IMR-90 (cell line): ENCODE results near the gene TBC1D16. TPM values are rescaled to one million over a fixed set of nuclear protein-coding genes. Genes with fewer than 3 reads are reported as not detected.

ENCODE experiments used
- ATAC-seq: fragments of 200-7000 bp; cut with Tn5 transposase; 2 replicates; pipeline ENCODE4 v1.9.1; 2020; ENCODE audit warnings: low read depth, mild to moderate bottlenecking, moderate library complexity
- BruUV-seq: library from RNA; stranded (reverse); fragments of 400-500 nt; replicated peaks from 2 replicates; lab custom pipeline; 2021; lab: Mats Ljungman, UMichigan
- CTCF ChIA-PET: fragments of 300-600 bp; formaldehyde crosslinking; extraction: SDS; loops from one replicate; lab custom pipeline; 2021; ENCODE audit warnings: antibody characterized with exemption; lab: Yijun Ruan, JAX
- POLR2A ChIA-PET: fragments of 300-600 bp; sonication (Branson Sonifier 250); formaldehyde crosslinking; loops from one replicate; lab custom pipeline; 2022; ENCODE audit warnings: antibody characterized with exemption; ENCODE audit not compliant: unreplicated experiment; lab: Charles Lee
- DNase-seq: peaks from one replicate; pipeline ENCODE4 v3.0.0; 2013
- H2AFZ ChIP-seq: replicated peaks from 2 replicates; pipeline ENCODE3; 2013; ENCODE audit warnings: low read length, mild to moderate bottlenecking; ENCODE audit not compliant: poor library complexity
- H2AK5ac ChIP-seq: 2 replicates; pipeline ENCODE4 v1.6.1; 2013; ENCODE audit warnings: low read depth, low read length, inconsistent platforms
- H2AK9ac ChIP-seq: replicated peaks from 2 replicates; pipeline ENCODE3; 2013; ENCODE audit warnings: mild to moderate bottlenecking, low read depth, low read length, moderate library complexity; ENCODE audit not compliant: poor library complexity
- H2BK120ac ChIP-seq: 2 replicates; pipeline ENCODE4 v1.6.1; 2013; ENCODE audit warnings: low read depth, low read length, inconsistent platforms
- H2BK15ac ChIP-seq: 3 replicates; pipeline ENCODE4 v1.6.1; 2013; ENCODE audit warnings: low read depth, low read length, inconsistent platforms
- H2BK20ac ChIP-seq: 2 replicates; pipeline ENCODE4 v1.6.1; 2013; ENCODE audit warnings: low read depth, mild to moderate bottlenecking, inconsistent platforms, low read length, moderate library complexity
- H2BK5ac ChIP-seq: 2 replicates; pipeline ENCODE4 v1.6.1; 2013; ENCODE audit warnings: mild to moderate bottlenecking, low read depth, low read length, inconsistent platforms; ENCODE audit not compliant: poor library complexity, severe bottlenecking
- H3K14ac ChIP-seq: replicated peaks from 2 replicates; pipeline ENCODE4 v1.6.1; 2013; ENCODE audit warnings: low read depth, low read length, inconsistent platforms
- H3K18ac ChIP-seq: 2 replicates; pipeline ENCODE4 v1.6.1; 2013; ENCODE audit warnings: low read depth, low read length, control low read depth
- H3K23ac ChIP-seq: 2 replicates; pipeline ENCODE4 v1.6.1; 2013; ENCODE audit warnings: low read depth, low read length, inconsistent platforms
- H3K27ac ChIP-seq: 2 replicates; pipeline ENCODE4 v1.5.1; 2013; ENCODE audit warnings: mild to moderate bottlenecking, control low read depth, low read length; ENCODE audit not compliant: insufficient read depth
- H3K27me3 ChIP-seq: 2 replicates; pipeline ENCODE4 v1.6.1; 2013; ENCODE audit warnings: low read length; ENCODE audit not compliant: control insufficient read depth, insufficient read depth
- H3K36me3 ChIP-seq: 2 replicates; pipeline ENCODE4 v1.6.1; 2013; ENCODE audit warnings: low read length, mixed read lengths; ENCODE audit not compliant: control insufficient read depth, insufficient read depth
- H3K4ac ChIP-seq: 2 replicates; pipeline ENCODE4 v1.6.1; 2013; ENCODE audit warnings: low read depth, low read length, inconsistent platforms
- H3K4me1 ChIP-seq: 2 replicates; pipeline ENCODE4 v1.6.1; 2013; ENCODE audit warnings: low read length, mixed read lengths; ENCODE audit not compliant: control insufficient read depth, insufficient read depth
- H3K4me2 ChIP-seq: 2 replicates; pipeline ENCODE4 v1.6.1; 2013; ENCODE audit warnings: low read depth, mild to moderate bottlenecking, control low read depth, low read length, moderate library complexity
- H3K4me3 ChIP-seq: 2 replicates; pipeline ENCODE4 v1.5.1; 2013; ENCODE audit warnings: low read depth, mild to moderate bottlenecking, control low read depth, low read length, moderate library complexity; ENCODE audit not compliant: insufficient read depth
- H3K56ac ChIP-seq: 2 replicates; pipeline ENCODE4 v1.6.1; 2013; ENCODE audit warnings: low read length, inconsistent platforms; ENCODE audit not compliant: insufficient read depth; ENCODE audit errors: extremely low read depth
- H3K79me1 ChIP-seq, 2 experiments: 2 replicates each; pipeline ENCODE4 v1.6.1; 2013; ENCODE audit warnings: low read length in 2 of 2, inconsistent platforms in 1 of 2, low read depth in 1 of 2
- H3K9ac ChIP-seq: 2 replicates; pipeline ENCODE4 v1.6.1; 2013; ENCODE audit warnings: low read depth, low read length, control low read depth
- H3K9me1 ChIP-seq: 2 replicates; pipeline ENCODE4 v1.6.1; 2013; ENCODE audit warnings: low read length, inconsistent platforms; ENCODE audit not compliant: insufficient read depth
- H3K9me3 ChIP-seq: 2 replicates; pipeline ENCODE4 v1.6.1; 2013; ENCODE audit warnings: low read length; ENCODE audit not compliant: control insufficient read depth, insufficient read depth
- H4K20me1 ChIP-seq: 2 replicates; pipeline ENCODE4 v1.6.1; 2013; ENCODE audit warnings: low read length, inconsistent platforms; ENCODE audit not compliant: insufficient read depth
- H4K5ac ChIP-seq: 2 replicates; pipeline ENCODE4 v1.6.1; 2013; ENCODE audit warnings: mild to moderate bottlenecking, low read depth, low read length, control low read depth
- H4K8ac ChIP-seq, 2 experiments: 2 replicates each; pipeline ENCODE4 v1.6.1; 2013; ENCODE audit warnings: low read depth in 2 of 2, low read length in 2 of 2, control low read depth in 1 of 2, inconsistent platforms in 1 of 2
- H4K91ac ChIP-seq: 2 replicates; pipeline ENCODE4 v1.6.1; 2013; ENCODE audit warnings: low read depth, low read length, inconsistent platforms; ENCODE audit not compliant: insufficient read depth
- NFE2L2 ChIP-seq: fragments of 150-350 bp; IDR thresholded peaks from 2 replicates; pipeline ENCODE4 v1.6.1; 2016; ENCODE audit warnings: low read depth, mild to moderate bottlenecking, low read length
- RAD21 ChIP-seq: IDR thresholded peaks from 2 replicates; pipeline ENCODE4 v1.6.1; 2012; ENCODE audit warnings: low read length, improper control_type of control experiment
- SMC3 ChIP-seq: fragments of 150-350 bp; IDR thresholded peaks from 2 replicates; pipeline ENCODE4 v1.6.1; 2016; ENCODE audit warnings: low read depth, mild to moderate bottlenecking, antibody characterized with exemption, low read length, moderate library complexity
- WGBS, 2 experiments: methylation state at CpG; one replicate each; pipeline versions ENCODE4 v1.1.5 to v1.1.7; 2013; ENCODE audit warnings: missing lambda C conversion rate in 2 of 2; ENCODE audit not compliant: insufficient read length in 1 of 2; ENCODE audit errors: extremely low coverage in 2 of 2; 5-methylcytosine and 5-hydroxymethylcytosine counted together
- dilution Hi-C: fragments of 300-500 bp; cut with HindIII; formaldehyde crosslinking; loops from one replicate; pipeline ENCODE4 v1.14.3; 2018; ENCODE audit warnings: low sequenced_read_pairs; ENCODE audit not compliant: unreplicated experiment
- in situ Hi-C: fragments of 300-500 bp; cut with MboI; formaldehyde crosslinking; loops from 3 replicates; pipeline ENCODE4 v1.14.3; 2019; ENCODE audit warnings: low sequenced_read_pairs, inconsistent platforms, mixed read lengths
- intact Hi-C: fragments of 100-400 bp; cut with micrococcal nuclease; formaldehyde crosslinking; loops from 2 replicates; pipeline ENCODE4 v1.10.0; 2022
- polyA plus RNA-seq, 3 experiments: library from polyadenylated mRNA; depleted of rRNA; stranded (reverse); fragments of >200 nt; gene quantifications; 2 replicates each; pipeline ENCODE4 v1.2.3, GENCODE V29; 2012; ENCODE audit warnings: low replicate concordance in 1 of 3
- total RNA-seq: library from RNA; depleted of rRNA; stranded (reverse); fragments of >200 nt; gene quantifications from 2 replicates; pipeline ENCODE4 v1.2.3, GENCODE V29; 2012
- TF ChIP-seq, protein P1 (sequence below): conservative IDR thresholded peaks from 2 replicates; pipeline ENCODE4 v1.5.1; 2012; ENCODE audit warnings: mild to moderate bottlenecking, low read depth, low read length, improper control_type of control experiment

Gene TBC1D16
- total and polyA plus RNA-seq, 2 of the 4 experiments (the other 2 are of a cell fraction) = 10.1 to 16.7 TPM

DNA sequence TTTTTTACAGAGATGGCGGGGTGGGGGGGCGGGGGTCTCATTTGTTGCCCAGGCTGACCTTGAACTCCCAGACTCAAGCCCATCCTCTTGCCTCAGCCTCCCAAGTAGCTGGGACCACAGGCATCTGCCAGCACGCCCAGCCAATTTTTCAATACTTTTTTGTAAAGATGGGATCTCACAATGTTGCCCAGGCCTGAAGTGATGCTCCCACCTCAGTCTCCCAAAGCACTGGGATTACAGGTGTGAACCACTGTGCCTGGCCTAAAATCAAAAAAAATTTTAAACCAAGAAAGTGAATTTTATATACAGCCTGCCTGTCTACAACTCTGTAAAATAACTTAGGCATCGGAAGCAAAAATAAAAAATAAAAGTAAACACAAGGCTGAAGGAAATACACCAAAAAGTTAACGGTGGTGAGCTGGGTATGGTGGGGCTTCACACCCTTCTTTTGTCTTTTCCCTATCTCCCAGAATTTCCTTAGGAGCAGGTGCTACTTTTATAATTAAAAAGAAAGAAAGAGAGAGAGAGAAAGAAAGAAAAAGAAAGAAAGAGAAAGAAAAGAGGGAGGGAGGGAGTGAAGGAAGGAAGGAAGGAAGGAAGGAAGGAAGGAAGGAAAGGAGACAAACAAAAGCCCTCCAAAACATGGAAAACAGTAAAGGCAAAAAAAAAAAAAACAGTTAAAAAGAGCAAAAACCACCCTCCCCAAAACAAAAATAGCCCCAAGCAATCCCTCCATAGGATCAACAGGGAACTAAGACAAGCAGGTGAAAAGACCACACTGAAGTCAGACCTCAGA lies 51.4 kb downstream of the TBC1D16 start (continued):
- no peak for TF ChIP-seq SMC3

DNA sequence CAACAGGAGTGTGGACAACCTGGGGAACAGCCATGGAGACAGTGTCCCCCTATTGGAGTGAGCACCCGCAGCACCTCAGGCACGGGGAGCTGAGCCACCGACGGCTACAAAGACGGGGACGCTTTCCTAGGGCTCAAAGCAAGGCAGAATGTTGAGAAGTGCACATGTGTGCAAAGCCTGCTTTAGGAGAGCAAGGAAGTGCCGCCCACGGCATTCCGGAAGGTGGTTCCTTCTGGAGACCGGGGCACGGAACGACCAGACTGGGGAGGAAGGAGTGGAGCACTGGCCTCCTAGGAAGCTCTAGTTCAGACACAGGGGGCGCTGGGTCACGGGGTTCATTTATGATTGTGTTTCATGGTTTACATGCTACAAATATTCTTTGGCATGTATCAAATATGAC lies 52.2 kb downstream of the TBC1D16 start:
- BruUV-seq = no TSS peak
- Histone ChIP-seq H3K27me3 (no peaks in the 10 kb centered on the region), H2BK120ac (no peak overlapping the region), H2AFZ (no peak overlapping the region), H3K4ac (no peak overlapping the region), H3K79me1 (peaks cover 12 to 37% of the 10 kb centered on the region in 2 experiments), H3K4me1 (peaks cover 18% of the 10 kb centered on the region), H4K20me1 (no peaks in the 10 kb centered on the region; the same call in 1 of the 2 replicates), H3K4me2 (no peak overlapping the region), H2BK20ac (no peak overlapping the region), H4K91ac (no peak overlapping the region), H3K27ac (no peak overlapping the region), H2AK9ac (no peak overlapping the region), H2AK5ac (no peak overlapping the region), H2BK15ac (no peak overlapping the region), H3K9ac (no peak overlapping the region), H3K4me3 (no peak overlapping the region), H4K8ac (no peak overlapping the region), H3K9me1 (peaks cover 15% of the 10 kb centered on the region; the same call in 1 of the 2 replicates), H4K5ac (no peak overlapping the region), H3K14ac (no peak overlapping the region), H3K18ac (no peak overlapping the region), H3K56ac (no peak overlapping the region), H3K23ac (no peak overlapping the region), H3K36me3 (no peaks in the 10 kb centered on the region), H3K9me3 (no peaks in the 10 kb centered on the region), H2BK5ac (no peak overlapping the region)
- WGBS, 2 experiments = 93% methylated on average over 10 of the region's 14 CpGs; no CpG with 5 or more reads in 1 of the 2 experiments
- dilution Hi-C loops (no loop called here), in situ Hi-C loops (loop anchor here (10.0 kb wide), 1 partner anchor 139 kb away; no protein-coding TSS in a partner anchor), intact Hi-C loops (no loop called here)
- POLR2A ChIA-PET = interaction anchor here (0.6 kb wide), 1 partner anchor 1371 kb away, joined by 3 read pairs; no protein-coding TSS in a partner anchor
- TF ChIP-seq NFE2L2 (no peak), RAD21 (no peak)
- TF ChIP-seq, protein P1, sequence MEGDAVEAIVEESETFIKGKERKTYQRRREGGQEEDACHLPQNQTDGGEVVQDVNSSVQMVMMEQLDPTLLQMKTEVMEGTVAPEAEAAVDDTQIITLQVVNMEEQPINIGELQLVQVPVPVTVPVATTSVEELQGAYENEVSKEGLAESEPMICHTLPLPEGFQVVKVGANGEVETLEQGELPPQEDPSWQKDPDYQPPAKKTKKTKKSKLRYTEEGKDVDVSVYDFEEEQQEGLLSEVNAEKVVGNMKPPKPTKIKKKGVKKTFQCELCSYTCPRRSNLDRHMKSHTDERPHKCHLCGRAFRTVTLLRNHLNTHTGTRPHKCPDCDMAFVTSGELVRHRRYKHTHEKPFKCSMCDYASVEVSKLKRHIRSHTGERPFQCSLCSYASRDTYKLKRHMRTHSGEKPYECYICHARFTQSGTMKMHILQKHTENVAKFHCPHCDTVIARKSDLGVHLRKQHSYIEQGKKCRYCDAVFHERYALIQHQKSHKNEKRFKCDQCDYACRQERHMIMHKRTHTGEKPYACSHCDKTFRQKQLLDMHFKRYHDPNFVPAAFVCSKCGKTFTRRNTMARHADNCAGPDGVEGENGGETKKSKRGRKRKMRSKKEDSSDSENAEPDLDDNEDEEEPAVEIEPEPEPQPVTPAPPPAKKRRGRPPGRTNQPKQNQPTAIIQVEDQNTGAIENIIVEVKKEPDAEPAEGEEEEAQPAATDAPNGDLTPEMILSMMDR = no peak
- no peak for DNase-seq
- CTCF ChIA-PET = no interaction called here
- ATAC-seq = no peak
